ENCODE measurements around the gene TENM4.

TENM4 gene

GRCh38 chr11:78786086-78786485 is 654.7 kb downstream of the TENM4 start:
- DNase-seq (ENCODE audit: low spot score) = no peak

- DNase-seq (ENCODE audit: low spot score) = no peak
These were observed 656.3 kb downstream of the TENM4 start for GRCh38 chr11:78784321-78785061.

- no peak for DNase-seq (ENCODE audit: low spot score)
These were observed 657.0 kb downstream of the TENM4 start for GRCh38 chr11:78783846-78784245.

- no peak for DNase-seq (ENCODE audit: low spot score)
These were observed 657.5 kb downstream of the TENM4 start for GRCh38 chr11:78783301-78783700.

- DNase-seq (ENCODE audit: low spot score) = no peak
These were observed 658.1 kb downstream of the TENM4 start for GRCh38 chr11:78782725-78783124.

- DNase-seq (ENCODE audit: low spot score) = no peak
These were observed 659.9 kb downstream of the TENM4 start for GRCh38 chr11:78780889-78781288.

GRCh38 chr11:78773492-78773891 is 667.3 kb downstream of the TENM4 start:
- no peak for DNase-seq (ENCODE audit: low spot score)

- DNase-seq (ENCODE audit: low spot score) = no peak
These were observed 667.8 kb downstream of the TENM4 start for GRCh38 chr11:78773077-78773476.

- DNase-seq (ENCODE audit: low spot score) = no peak
These were observed 668.6 kb downstream of the TENM4 start for GRCh38 chr11:78772186-78772585.

GRCh38 chr11:78770931-78771330 is 669.9 kb downstream of the TENM4 start:
- no peak for DNase-seq (ENCODE audit: low spot score)

GRCh38 chr11:78768971-78769370 is 671.9 kb downstream of the TENM4 start:
- no peak for DNase-seq (ENCODE audit: low spot score)

GRCh38 chr11:78768345-78768744 is 672.5 kb downstream of the TENM4 start:
- DNase-seq (ENCODE audit: low spot score) = no peak

GRCh38 chr11:78767027-78767932 is 673.5 kb downstream of the TENM4 start:
- DNase-seq (ENCODE audit: low spot score) = no peak

GRCh38 chr11:78764946-78765345 is 675.9 kb downstream of the TENM4 start:
- DNase-seq (ENCODE audit: low spot score) = no peak

GRCh38 chr11:78763664-78764063 is 677.2 kb downstream of the TENM4 start:
- DNase-seq (ENCODE audit: low spot score) = no peak

- no peak for DNase-seq (ENCODE audit: low spot score)
These were observed 678.7 kb downstream of the TENM4 start for GRCh38 chr11:78762105-78762504.

GRCh38 chr11:78759071-78759470 is 681.8 kb downstream of the TENM4 start:
- no peak for DNase-seq (ENCODE audit: low spot score)

GRCh38 chr11:78753297-78753696 is 687.5 kb downstream of the TENM4 start:
- no peak for DNase-seq (ENCODE audit: low spot score)

- DNase-seq (ENCODE audit: low spot score) = no peak
These were observed 688.3 kb downstream of the TENM4 start for GRCh38 chr11:78752494-78752893.

GRCh38 chr11:78748918-78749690 is 691.7 kb downstream of the TENM4 start:
- no peak for DNase-seq (ENCODE audit: low spot score)

GRCh38 chr11:78744949-78745348 is 695.9 kb downstream of the TENM4 start:
- no peak for DNase-seq (ENCODE audit: low spot score)

- DNase-seq (ENCODE audit: low spot score) = no peak
These were observed 696.6 kb downstream of the TENM4 start for GRCh38 chr11:78744202-78744601.
